IMR-90 (cell line): ENCODE results near the gene SELP. TPM values are rescaled to one million over a fixed set of nuclear protein-coding genes. Genes with fewer than 3 reads are reported as not detected.

ENCODE experiments used
- ATAC-seq: fragments of 200-7000 bp; cut with Tn5 transposase; 2 replicates; pipeline ENCODE4 v1.9.1; 2020; ENCODE audit warnings: low read depth, mild to moderate bottlenecking, moderate library complexity
- BruUV-seq: library from RNA; stranded (reverse); fragments of 400-500 nt; replicated peaks from 2 replicates; lab custom pipeline; 2021; lab: Mats Ljungman, UMichigan
- CTCF ChIA-PET: fragments of 300-600 bp; formaldehyde crosslinking; extraction: SDS; loops from one replicate; lab custom pipeline; 2021; ENCODE audit warnings: antibody characterized with exemption; lab: Yijun Ruan, JAX
- POLR2A ChIA-PET: fragments of 300-600 bp; sonication (Branson Sonifier 250); formaldehyde crosslinking; loops from one replicate; lab custom pipeline; 2022; ENCODE audit warnings: antibody characterized with exemption; ENCODE audit not compliant: unreplicated experiment; lab: Charles Lee
- DNase-seq: peaks from one replicate; pipeline ENCODE4 v3.0.0; 2013
- H2AFZ ChIP-seq: replicated peaks from 2 replicates; pipeline ENCODE3; 2013; ENCODE audit warnings: low read length, mild to moderate bottlenecking; ENCODE audit not compliant: poor library complexity
- H2AK5ac ChIP-seq: 2 replicates; pipeline ENCODE4 v1.6.1; 2013; ENCODE audit warnings: low read depth, low read length, inconsistent platforms
- H2AK9ac ChIP-seq: replicated peaks from 2 replicates; pipeline ENCODE3; 2013; ENCODE audit warnings: mild to moderate bottlenecking, low read depth, low read length, moderate library complexity; ENCODE audit not compliant: poor library complexity
- H2BK120ac ChIP-seq: 2 replicates; pipeline ENCODE4 v1.6.1; 2013; ENCODE audit warnings: low read depth, low read length, inconsistent platforms
- H2BK15ac ChIP-seq: 3 replicates; pipeline ENCODE4 v1.6.1; 2013; ENCODE audit warnings: low read depth, low read length, inconsistent platforms
- H2BK20ac ChIP-seq: 2 replicates; pipeline ENCODE4 v1.6.1; 2013; ENCODE audit warnings: low read depth, mild to moderate bottlenecking, inconsistent platforms, low read length, moderate library complexity
- H2BK5ac ChIP-seq: 2 replicates; pipeline ENCODE4 v1.6.1; 2013; ENCODE audit warnings: mild to moderate bottlenecking, low read depth, low read length, inconsistent platforms; ENCODE audit not compliant: poor library complexity, severe bottlenecking
- H3K14ac ChIP-seq: replicated peaks from 2 replicates; pipeline ENCODE4 v1.6.1; 2013; ENCODE audit warnings: low read depth, low read length, inconsistent platforms
- H3K18ac ChIP-seq: 2 replicates; pipeline ENCODE4 v1.6.1; 2013; ENCODE audit warnings: low read depth, low read length, control low read depth
- H3K23ac ChIP-seq: 2 replicates; pipeline ENCODE4 v1.6.1; 2013; ENCODE audit warnings: low read depth, low read length, inconsistent platforms
- H3K27ac ChIP-seq: 2 replicates; pipeline ENCODE4 v1.5.1; 2013; ENCODE audit warnings: mild to moderate bottlenecking, control low read depth, low read length; ENCODE audit not compliant: insufficient read depth
- H3K27me3 ChIP-seq: 2 replicates; pipeline ENCODE4 v1.6.1; 2013; ENCODE audit warnings: low read length; ENCODE audit not compliant: control insufficient read depth, insufficient read depth
- H3K36me3 ChIP-seq: 2 replicates; pipeline ENCODE4 v1.6.1; 2013; ENCODE audit warnings: low read length, mixed read lengths; ENCODE audit not compliant: control insufficient read depth, insufficient read depth
- H3K4ac ChIP-seq: 2 replicates; pipeline ENCODE4 v1.6.1; 2013; ENCODE audit warnings: low read depth, low read length, inconsistent platforms
- H3K4me1 ChIP-seq: 2 replicates; pipeline ENCODE4 v1.6.1; 2013; ENCODE audit warnings: low read length, mixed read lengths; ENCODE audit not compliant: control insufficient read depth, insufficient read depth
- H3K4me2 ChIP-seq: 2 replicates; pipeline ENCODE4 v1.6.1; 2013; ENCODE audit warnings: low read depth, mild to moderate bottlenecking, control low read depth, low read length, moderate library complexity
- H3K4me3 ChIP-seq: 2 replicates; pipeline ENCODE4 v1.5.1; 2013; ENCODE audit warnings: low read depth, mild to moderate bottlenecking, control low read depth, low read length, moderate library complexity; ENCODE audit not compliant: insufficient read depth
- H3K56ac ChIP-seq: 2 replicates; pipeline ENCODE4 v1.6.1; 2013; ENCODE audit warnings: low read length, inconsistent platforms; ENCODE audit not compliant: insufficient read depth; ENCODE audit errors: extremely low read depth
- H3K79me1 ChIP-seq, 2 experiments: 2 replicates each; pipeline ENCODE4 v1.6.1; 2013; ENCODE audit warnings: low read length in 2 of 2, inconsistent platforms in 1 of 2, low read depth in 1 of 2
- H3K9ac ChIP-seq: 2 replicates; pipeline ENCODE4 v1.6.1; 2013; ENCODE audit warnings: low read depth, low read length, control low read depth
- H3K9me1 ChIP-seq: 2 replicates; pipeline ENCODE4 v1.6.1; 2013; ENCODE audit warnings: low read length, inconsistent platforms; ENCODE audit not compliant: insufficient read depth
- H3K9me3 ChIP-seq: 2 replicates; pipeline ENCODE4 v1.6.1; 2013; ENCODE audit warnings: low read length; ENCODE audit not compliant: control insufficient read depth, insufficient read depth
- H4K20me1 ChIP-seq: 2 replicates; pipeline ENCODE4 v1.6.1; 2013; ENCODE audit warnings: low read length, inconsistent platforms; ENCODE audit not compliant: insufficient read depth
- H4K5ac ChIP-seq: 2 replicates; pipeline ENCODE4 v1.6.1; 2013; ENCODE audit warnings: mild to moderate bottlenecking, low read depth, low read length, control low read depth
- H4K8ac ChIP-seq, 2 experiments: 2 replicates each; pipeline ENCODE4 v1.6.1; 2013; ENCODE audit warnings: low read depth in 2 of 2, low read length in 2 of 2, control low read depth in 1 of 2, inconsistent platforms in 1 of 2
- H4K91ac ChIP-seq: 2 replicates; pipeline ENCODE4 v1.6.1; 2013; ENCODE audit warnings: low read depth, low read length, inconsistent platforms; ENCODE audit not compliant: insufficient read depth
- BHLHE40 ChIP-seq: fragments of 150-350 bp; IDR thresholded peaks from 2 replicates; pipeline ENCODE4 v1.6.1; 2016; ENCODE audit warnings: mild to moderate bottlenecking, low read depth, low read length
- CEBPB ChIP-seq: IDR thresholded peaks from 2 replicates; pipeline ENCODE4 v1.6.1; 2012; ENCODE audit warnings: low read depth, low read length, improper control_type of control experiment
- CHD1 ChIP-seq: IDR thresholded peaks from 2 replicates; pipeline ENCODE4 v1.6.1; 2012; ENCODE audit warnings: low read depth, low read length, improper control_type of control experiment
- FOS ChIP-seq: fragments of 150-350 bp; IDR thresholded peaks from 2 replicates; pipeline ENCODE4 v1.6.1; 2016; ENCODE audit warnings: low read depth, low read length
- MAFK ChIP-seq: IDR thresholded peaks from 2 replicates; pipeline ENCODE4 v1.6.1; 2012; ENCODE audit warnings: low read depth, low read length, improper control_type of control experiment
- MAZ ChIP-seq: IDR thresholded peaks from 2 replicates; pipeline ENCODE4 v1.6.1; 2012; ENCODE audit warnings: low read depth, mild to moderate bottlenecking, low read length, improper control_type of control experiment, moderate library complexity, borderline replicate concordance
- MXI1 ChIP-seq: IDR thresholded peaks from 2 replicates; pipeline ENCODE4 v1.6.1; 2012; ENCODE audit warnings: low read depth, mild to moderate bottlenecking, low read length, moderate library complexity, borderline replicate concordance
- NFE2L2 ChIP-seq: fragments of 150-350 bp; IDR thresholded peaks from 2 replicates; pipeline ENCODE4 v1.6.1; 2016; ENCODE audit warnings: low read depth, mild to moderate bottlenecking, low read length
- POLR2A ChIP-seq: IDR thresholded peaks from 2 replicates; pipeline ENCODE4 v1.6.1; 2012; ENCODE audit warnings: mild to moderate bottlenecking, low read depth, low read length
- RAD21 ChIP-seq: IDR thresholded peaks from 2 replicates; pipeline ENCODE4 v1.6.1; 2012; ENCODE audit warnings: low read length, improper control_type of control experiment
- RCOR1 ChIP-seq: IDR thresholded peaks from 2 replicates; pipeline ENCODE4 v1.6.1; 2012; ENCODE audit warnings: mild to moderate bottlenecking, low read length, improper control_type of control experiment; ENCODE audit not compliant: insufficient replicate concordance
- RFX5 ChIP-seq: IDR thresholded peaks from 2 replicates; pipeline ENCODE4 v1.8.0; 2012; ENCODE audit warnings: low read depth, mild to moderate bottlenecking, low read length, moderate library complexity
- SMC3 ChIP-seq: fragments of 150-350 bp; IDR thresholded peaks from 2 replicates; pipeline ENCODE4 v1.6.1; 2016; ENCODE audit warnings: low read depth, mild to moderate bottlenecking, antibody characterized with exemption, low read length, moderate library complexity
- WGBS, 2 experiments: methylation state at CpG; one replicate each; pipeline versions ENCODE4 v1.1.5 to v1.1.7; 2013; ENCODE audit warnings: missing lambda C conversion rate in 2 of 2; ENCODE audit not compliant: insufficient read length in 1 of 2; ENCODE audit errors: extremely low coverage in 2 of 2; 5-methylcytosine and 5-hydroxymethylcytosine counted together
- dilution Hi-C: fragments of 300-500 bp; cut with HindIII; formaldehyde crosslinking; loops from one replicate; pipeline ENCODE4 v1.14.3; 2018; ENCODE audit warnings: low sequenced_read_pairs; ENCODE audit not compliant: unreplicated experiment
- in situ Hi-C: fragments of 300-500 bp; cut with MboI; formaldehyde crosslinking; loops from 3 replicates; pipeline ENCODE4 v1.14.3; 2019; ENCODE audit warnings: low sequenced_read_pairs, inconsistent platforms, mixed read lengths
- intact Hi-C: fragments of 100-400 bp; cut with micrococcal nuclease; formaldehyde crosslinking; loops from 2 replicates; pipeline ENCODE4 v1.10.0; 2022
- polyA plus RNA-seq, 3 experiments: library from polyadenylated mRNA; depleted of rRNA; stranded (reverse); fragments of >200 nt; gene quantifications; 2 replicates each; pipeline ENCODE4 v1.2.3, GENCODE V29; 2012; ENCODE audit warnings: low replicate concordance in 1 of 3
- total RNA-seq: library from RNA; depleted of rRNA; stranded (reverse); fragments of >200 nt; gene quantifications from 2 replicates; pipeline ENCODE4 v1.2.3, GENCODE V29; 2012
- TF ChIP-seq, protein P1 (sequence below): fragments of 150-350 bp; IDR thresholded peaks from 2 replicates; pipeline ENCODE4 v1.6.1; 2017; ENCODE audit warnings: mild to moderate bottlenecking, antibody characterized with exemption, low read length, low read depth
- TF ChIP-seq, protein P2 (sequence below): conservative IDR thresholded peaks from 2 replicates; pipeline ENCODE4 v1.5.1; 2012; ENCODE audit warnings: mild to moderate bottlenecking, low read depth, low read length, improper control_type of control experiment
- TF ChIP-seq, protein P3 (sequence below): fragments of 150-350 bp; IDR thresholded peaks from 2 replicates; pipeline ENCODE4 v1.6.1; 2016; ENCODE audit warnings: low read depth, mild to moderate bottlenecking, low read length, moderate library complexity, borderline replicate concordance

The SELP gene
- total and polyA plus RNA-seq, 2 of the 4 experiments (the other 2 are of a cell fraction), result not detected

DNA sequence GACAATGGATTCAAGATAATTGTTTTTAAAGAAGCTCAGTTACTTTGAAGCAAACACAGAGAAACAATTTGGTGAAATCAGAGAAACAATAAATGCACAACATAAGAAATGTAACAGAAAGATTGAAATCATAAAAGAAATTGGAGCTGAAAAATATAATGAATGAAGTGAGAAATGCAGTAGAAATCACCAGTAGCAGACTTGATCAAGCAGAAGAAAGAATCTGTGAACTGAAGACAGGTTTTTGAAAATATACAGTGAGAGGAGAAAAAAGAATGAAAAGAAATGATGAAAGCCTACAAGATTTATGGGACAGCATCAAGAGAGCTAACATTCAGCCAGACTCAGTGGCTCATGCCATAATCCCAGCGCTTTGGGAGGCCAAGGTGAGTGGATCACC, 4.2 kb upstream of the SELP start:
- in situ Hi-C loops, result no loop called here
- no CpG with 5 or more reads among the region's 1 CpG for WGBS, 2 experiments
- no TSS peak for BruUV-seq

More for the DNA sequence above, 4.2 kb upstream of the SELP start:
- ATAC-seq, result no peak
- no peak overlapping the region for H3K23ac ChIP-seq
- H2BK20ac ChIP-seq, result no peak overlapping the region
- no peaks in the 10 kb centered on the region for H4K20me1 ChIP-seq
- DNase-seq, result no peak
- H3K27me3 ChIP-seq, result no peaks in the 10 kb centered on the region
- H3K18ac ChIP-seq, result no peak overlapping the region
- no peak overlapping the region for H2AK9ac ChIP-seq
- H3K4ac ChIP-seq, result no peak overlapping the region
- H3K4me2 ChIP-seq, result no peak overlapping the region
- H3K36me3 ChIP-seq, result no peaks in the 10 kb centered on the region
- no peak overlapping the region for H4K5ac ChIP-seq
- H3K27ac ChIP-seq, result no peak overlapping the region
- H3K9me1 ChIP-seq, result no peaks in the 10 kb centered on the region
- ChIA-PET CTCF (no interaction called here), POLR2A (no interaction called here)
- no peaks in the 10 kb centered on the region for H3K79me1 ChIP-seq
- no peak overlapping the region for H3K56ac ChIP-seq
- no peaks in the 10 kb centered on the region for H3K4me1 ChIP-seq
- H3K14ac ChIP-seq, result no peak overlapping the region
- dilution Hi-C loops (no loop called here), intact Hi-C loops (no loop called here)
- no peak overlapping the region for H3K9ac ChIP-seq
- H2BK15ac ChIP-seq, result no peak overlapping the region
- H4K8ac ChIP-seq, result no peak overlapping the region
- H2AK5ac ChIP-seq, result no peak overlapping the region
- peaks cover 7% of the 10 kb centered on the region; the same call in 1 of the 2 replicates for H3K9me3 ChIP-seq
- H2BK5ac ChIP-seq, result no peak overlapping the region
- H2BK120ac ChIP-seq, result no peak overlapping the region
- no peak overlapping the region for H3K4me3 ChIP-seq
- H4K91ac ChIP-seq, result no peak overlapping the region
- TF ChIP-seq RFX5, result no peak
- no peak for TF ChIP-seq POLR2A
- no peak for TF ChIP-seq MAFK
- TF ChIP-seq MXI1, result no peak
- TF ChIP-seq, protein P1, sequence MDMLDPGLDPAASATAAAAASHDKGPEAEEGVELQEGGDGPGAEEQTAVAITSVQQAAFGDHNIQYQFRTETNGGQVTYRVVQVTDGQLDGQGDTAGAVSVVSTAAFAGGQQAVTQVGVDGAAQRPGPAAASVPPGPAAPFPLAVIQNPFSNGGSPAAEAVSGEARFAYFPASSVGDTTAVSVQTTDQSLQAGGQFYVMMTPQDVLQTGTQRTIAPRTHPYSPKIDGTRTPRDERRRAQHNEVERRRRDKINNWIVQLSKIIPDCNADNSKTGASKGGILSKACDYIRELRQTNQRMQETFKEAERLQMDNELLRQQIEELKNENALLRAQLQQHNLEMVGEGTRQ, result no peak
- TF ChIP-seq CHD1, result no peak
- no peak for TF ChIP-seq CEBPB
- no peak for TF ChIP-seq NFE2L2
- TF ChIP-seq RAD21, result no peak
- TF ChIP-seq MAZ, result no peak
- TF ChIP-seq, protein P2, sequence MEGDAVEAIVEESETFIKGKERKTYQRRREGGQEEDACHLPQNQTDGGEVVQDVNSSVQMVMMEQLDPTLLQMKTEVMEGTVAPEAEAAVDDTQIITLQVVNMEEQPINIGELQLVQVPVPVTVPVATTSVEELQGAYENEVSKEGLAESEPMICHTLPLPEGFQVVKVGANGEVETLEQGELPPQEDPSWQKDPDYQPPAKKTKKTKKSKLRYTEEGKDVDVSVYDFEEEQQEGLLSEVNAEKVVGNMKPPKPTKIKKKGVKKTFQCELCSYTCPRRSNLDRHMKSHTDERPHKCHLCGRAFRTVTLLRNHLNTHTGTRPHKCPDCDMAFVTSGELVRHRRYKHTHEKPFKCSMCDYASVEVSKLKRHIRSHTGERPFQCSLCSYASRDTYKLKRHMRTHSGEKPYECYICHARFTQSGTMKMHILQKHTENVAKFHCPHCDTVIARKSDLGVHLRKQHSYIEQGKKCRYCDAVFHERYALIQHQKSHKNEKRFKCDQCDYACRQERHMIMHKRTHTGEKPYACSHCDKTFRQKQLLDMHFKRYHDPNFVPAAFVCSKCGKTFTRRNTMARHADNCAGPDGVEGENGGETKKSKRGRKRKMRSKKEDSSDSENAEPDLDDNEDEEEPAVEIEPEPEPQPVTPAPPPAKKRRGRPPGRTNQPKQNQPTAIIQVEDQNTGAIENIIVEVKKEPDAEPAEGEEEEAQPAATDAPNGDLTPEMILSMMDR, result no peak
- TF ChIP-seq, protein P3, sequence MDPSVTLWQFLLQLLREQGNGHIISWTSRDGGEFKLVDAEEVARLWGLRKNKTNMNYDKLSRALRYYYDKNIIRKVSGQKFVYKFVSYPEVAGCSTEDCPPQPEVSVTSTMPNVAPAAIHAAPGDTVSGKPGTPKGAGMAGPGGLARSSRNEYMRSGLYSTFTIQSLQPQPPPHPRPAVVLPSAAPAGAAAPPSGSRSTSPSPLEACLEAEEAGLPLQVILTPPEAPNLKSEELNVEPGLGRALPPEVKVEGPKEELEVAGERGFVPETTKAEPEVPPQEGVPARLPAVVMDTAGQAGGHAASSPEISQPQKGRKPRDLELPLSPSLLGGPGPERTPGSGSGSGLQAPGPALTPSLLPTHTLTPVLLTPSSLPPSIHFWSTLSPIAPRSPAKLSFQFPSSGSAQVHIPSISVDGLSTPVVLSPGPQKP, result no peak
- no peak for TF ChIP-seq BHLHE40
- TF ChIP-seq SMC3, result no peak
- TF ChIP-seq FOS, result no peak
- TF ChIP-seq RCOR1, result no peak
- H2AFZ ChIP-seq, result no peak overlapping the region
